Putamen (tissue), 1 donor: ENCODE measurements around the gene DTD1.
"Not testable (repeated sequence)": the region's sequence is repeated elsewhere in the genome, so short reads cannot be mapped to it uniquely, and the experiment has no call there.

Source experiments
- DNase-seq: peaks from one replicate; pipeline ENCODE4 v3.0.0-alpha.2; 2016; ENCODE audit warnings: low spot score

The DTD1 gene

DNA sequence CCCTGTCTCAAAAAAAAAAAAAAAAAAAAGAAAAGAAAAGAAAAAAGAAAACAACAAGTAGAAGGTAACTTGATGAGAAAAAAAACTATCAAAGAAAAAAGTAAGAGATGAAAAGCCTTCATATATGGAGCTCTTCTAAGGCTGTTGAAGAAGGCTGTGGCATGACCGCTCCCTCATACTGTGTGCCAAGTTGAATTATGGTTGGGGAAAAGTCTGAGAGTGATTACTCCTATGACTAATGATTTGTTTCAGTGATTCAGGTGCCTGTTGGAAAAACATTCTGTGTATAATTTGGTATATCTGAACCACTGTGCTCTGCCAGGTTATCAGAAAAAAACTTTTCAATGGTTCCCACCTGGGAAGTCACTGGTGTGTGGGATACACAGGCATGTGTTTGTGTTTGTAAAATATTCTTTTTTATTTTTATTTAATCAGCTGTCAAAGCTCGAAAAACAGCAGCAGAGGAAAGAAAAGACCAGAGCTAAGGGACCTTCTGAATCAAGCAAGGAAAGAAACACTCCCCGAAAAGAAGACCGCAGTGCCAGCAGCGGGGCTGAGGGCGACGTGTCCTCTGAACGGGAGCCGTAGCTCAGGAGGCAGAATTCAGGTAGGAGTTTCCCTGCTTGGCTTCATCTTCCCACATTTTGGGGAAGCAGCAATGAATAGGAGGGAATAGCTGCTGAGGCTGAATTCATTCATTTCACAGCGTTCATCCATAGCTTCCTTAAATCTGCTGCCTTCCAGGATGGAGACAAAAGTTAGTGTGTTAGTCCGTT, 156.0 kb downstream of the DTD1 start:
- DNase-seq = no peak

DNA sequence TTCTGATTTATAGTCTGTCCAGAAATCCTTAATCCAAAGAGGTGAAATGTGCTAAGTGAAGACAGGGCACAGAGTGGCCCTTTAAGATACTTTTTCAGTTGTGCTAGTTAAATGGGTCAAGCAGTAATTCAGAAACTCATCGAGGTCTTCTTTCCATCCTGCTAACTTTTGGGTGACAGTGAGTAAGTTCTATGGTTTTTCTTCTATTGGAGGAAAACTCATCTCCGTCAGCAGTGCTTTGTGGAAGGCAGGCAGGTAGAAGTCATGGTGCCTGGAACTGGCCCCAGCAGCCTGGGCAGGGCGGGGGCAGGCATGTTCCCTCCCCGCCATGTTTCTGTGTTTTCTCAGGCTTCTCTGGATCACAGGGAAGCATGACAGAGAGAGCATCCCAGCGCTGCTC, 159.2 kb downstream of the DTD1 start:
- DNase-seq = no peak

DNA sequence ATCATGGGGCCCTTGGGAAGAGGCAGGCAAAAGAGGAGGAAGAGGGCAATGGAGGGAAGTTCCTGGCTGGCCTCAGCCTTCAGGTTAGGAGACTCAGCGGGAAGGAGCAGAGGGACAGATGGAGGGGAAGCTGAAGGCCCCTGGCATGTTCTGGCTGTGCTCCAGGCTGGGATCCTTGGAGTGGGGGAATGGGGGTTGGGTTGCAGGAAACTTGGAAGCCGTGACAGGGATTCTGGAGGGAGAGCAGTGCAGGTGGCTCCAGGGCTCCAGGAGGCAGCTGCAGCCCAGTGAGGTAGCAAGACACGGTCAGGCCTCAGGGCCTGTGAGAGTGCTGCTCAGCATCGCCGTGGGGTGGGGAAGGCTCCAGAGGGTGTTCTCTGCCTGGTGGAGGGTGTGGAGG, 161.1 kb downstream of the DTD1 start:
- DNase-seq = no peak

DNA sequence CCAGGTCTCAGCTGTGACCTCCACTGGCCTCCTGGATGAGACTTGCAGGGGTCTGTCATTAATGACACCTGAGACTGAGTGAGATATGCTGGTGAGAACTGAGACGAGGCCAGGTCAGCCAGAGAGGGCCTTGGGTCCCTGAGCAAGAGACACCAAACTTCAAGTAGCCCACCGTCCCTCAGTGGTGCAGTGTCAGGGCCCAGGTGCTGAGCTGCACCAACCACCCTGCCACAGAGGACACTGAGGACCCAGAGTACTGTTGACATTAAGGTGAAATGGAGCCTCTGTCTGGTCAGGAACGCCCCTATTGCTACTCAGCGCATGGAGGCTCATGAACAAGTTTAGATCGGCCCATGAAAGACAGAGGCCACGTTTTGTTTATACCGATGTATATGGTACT, 161.7 kb downstream of the DTD1 start:
- no peak for DNase-seq

DNA sequence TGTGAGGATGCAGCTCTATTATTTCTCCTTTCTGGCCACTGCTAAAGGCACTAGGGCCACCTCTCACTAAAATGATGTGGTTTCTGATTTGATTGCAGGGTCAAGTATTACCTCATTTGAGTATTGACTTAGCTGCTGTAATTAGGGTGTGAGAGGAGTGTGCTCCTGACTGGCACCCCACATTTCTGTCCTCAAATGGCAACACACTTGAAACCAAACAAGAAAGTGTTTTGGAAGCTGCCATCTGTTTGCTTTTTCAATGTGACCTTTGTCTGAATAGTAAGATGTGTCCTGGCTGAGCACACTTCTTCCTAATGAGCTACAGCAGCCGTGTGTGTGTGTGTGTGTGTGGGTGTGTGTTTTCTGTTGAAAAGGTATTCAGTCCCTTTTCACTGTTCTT, 162.9 kb downstream of the DTD1 start:
- no peak for DNase-seq

DNA sequence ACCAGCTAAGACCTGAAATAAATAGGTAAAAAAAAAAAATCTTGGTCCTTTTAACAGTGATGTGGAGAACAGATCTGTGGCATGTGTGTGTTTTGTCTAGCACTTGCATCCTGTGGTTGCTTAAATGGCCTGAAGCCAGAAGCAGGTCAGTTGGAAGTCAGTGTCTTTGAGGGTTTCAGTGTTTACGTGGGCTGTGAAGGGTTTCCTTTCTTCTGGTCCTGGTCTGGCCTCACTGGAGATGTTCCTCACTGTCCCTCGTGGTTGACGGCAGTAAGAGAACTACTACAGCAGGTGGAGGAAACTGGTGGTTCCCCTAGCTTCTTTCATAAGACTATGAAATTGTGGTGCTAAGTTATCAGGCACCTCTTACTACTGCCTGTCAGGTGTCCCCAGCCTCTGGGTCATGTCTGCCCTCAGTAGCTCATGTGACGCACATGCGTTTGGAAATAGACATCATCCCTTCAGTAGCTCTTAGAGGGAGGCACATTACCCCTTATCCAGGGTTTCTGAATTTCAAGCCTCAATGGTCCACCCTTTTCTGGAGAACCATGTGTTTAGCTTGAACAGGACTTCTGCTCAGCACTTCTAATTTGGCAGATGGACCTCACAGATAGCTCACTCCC, 166.3 kb downstream of the DTD1 start:
- no peak for DNase-seq

DNA sequence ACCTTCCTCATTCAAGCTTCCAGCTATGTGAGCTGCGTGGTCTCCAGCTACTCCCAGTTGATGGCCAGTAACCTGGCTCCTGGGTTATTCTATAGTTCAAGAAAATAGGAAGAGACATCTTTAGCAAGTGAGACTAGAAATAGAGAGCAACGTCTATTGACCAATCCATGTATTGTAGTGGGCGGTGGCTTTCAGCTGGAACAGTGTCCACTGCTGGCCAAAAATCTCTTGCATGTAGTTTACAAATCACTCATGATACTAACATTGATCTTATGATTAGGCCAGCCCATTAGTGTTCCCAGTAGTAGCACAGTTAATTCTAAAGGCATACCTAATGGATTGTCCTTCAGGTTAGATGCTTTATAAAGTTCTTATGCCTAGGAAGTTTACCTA, 166.8 kb downstream of the DTD1 start:
- no peak for DNase-seq

DNA sequence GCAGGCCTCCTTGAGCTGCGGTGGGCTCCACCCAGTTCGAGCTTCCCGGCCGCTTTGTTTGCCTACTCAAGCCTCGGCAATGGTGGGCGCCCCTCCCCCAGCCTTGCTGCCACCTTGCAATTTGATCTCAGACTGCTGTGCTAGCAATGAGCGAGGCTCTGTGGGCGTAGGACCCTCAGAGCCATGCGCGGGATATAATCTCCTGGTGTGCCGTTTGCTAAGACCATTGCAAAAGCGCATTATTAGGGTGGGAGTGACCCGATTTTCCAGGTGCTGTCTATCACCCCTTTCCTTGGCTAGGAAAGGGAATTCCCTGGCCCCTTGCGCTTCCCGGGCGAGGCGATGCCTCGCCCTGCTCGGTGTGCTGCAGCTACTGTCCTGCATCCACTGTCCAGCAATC, 173.0 kb downstream of the DTD1 start:
- not testable (repeated sequence) for DNase-seq

DNA sequence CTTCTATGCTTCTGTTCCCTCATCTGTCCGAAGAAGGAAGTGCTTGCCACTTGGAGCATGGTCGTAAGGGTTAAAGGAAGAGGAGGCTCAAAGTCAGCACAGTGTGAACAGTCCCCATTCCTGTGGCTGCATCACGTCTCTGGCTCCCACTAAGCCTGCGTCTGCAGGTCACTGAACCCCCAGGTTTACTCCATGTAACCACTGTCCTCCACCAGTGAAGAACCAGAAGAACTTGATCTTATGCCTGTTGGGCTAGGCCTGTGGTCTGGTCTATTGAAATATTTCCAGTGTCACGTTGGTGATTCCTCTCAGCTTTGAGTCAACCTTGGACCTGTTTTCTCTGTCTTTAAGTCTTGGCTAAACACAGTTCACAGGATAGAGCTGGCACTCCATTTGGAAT, 179.8 kb downstream of the DTD1 start:
- DNase-seq = no peak

DNA sequence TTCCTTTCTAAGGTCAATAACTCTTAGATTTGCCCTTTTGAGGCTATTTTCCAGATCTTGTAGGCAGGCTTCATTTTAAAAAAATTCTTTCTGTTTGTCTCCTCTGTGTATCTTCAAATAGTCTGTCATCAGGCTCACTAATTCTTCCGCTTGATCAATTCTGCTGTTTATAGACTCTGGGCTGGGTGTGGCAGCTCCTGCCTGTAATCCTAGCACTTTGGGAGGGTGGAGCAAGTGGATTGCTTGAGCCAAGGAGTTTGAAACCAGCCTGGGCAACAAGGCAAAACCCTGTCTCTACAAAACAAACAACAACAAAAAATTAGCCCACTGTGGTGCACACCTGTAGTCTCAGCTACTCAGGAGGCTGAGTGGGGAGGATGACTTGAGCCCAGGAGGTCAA, 185.7 kb downstream of the DTD1 start:
- DNase-seq = no peak

DNA sequence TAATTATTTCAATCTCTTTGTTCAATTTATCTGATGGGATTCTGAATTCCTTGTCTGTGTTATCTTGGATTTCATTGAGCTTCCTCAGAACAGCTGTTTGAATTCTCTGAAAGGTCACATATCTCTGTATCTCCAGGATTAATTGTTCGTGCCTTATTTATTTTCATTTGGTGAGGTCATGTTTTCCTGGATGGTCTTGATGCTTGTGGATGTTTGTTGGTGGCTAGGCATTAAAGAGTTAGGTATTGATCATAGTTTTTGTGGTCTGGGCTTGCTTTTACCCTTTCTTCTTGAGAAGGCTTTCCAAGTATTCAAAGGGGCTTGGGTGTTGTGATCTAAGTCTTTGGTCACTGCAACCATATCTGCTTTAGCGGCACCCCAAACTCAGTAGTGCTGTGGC, 186.4 kb downstream of the DTD1 start:
- no peak for DNase-seq

DNA sequence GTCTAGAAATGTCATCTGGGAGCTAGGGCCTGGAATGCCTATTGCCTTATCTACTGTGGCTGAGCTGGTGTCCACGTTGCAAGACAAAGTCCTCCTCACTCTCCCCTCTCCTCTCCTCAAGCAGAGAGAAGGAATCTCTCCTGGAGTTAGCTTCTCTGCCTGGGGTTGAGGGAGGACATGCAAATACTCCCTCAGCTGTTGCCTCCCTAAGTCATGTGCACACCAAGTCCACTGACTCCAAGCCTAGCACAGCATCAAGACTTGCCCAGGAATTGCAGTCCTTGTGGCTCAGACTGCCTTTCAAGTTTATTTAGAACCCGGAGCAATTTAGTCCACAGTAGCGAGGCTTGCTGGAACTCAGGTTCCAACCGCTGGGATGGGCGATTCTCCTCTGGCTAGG, 187.8 kb downstream of the DTD1 start:
- DNase-seq = no peak

DNA sequence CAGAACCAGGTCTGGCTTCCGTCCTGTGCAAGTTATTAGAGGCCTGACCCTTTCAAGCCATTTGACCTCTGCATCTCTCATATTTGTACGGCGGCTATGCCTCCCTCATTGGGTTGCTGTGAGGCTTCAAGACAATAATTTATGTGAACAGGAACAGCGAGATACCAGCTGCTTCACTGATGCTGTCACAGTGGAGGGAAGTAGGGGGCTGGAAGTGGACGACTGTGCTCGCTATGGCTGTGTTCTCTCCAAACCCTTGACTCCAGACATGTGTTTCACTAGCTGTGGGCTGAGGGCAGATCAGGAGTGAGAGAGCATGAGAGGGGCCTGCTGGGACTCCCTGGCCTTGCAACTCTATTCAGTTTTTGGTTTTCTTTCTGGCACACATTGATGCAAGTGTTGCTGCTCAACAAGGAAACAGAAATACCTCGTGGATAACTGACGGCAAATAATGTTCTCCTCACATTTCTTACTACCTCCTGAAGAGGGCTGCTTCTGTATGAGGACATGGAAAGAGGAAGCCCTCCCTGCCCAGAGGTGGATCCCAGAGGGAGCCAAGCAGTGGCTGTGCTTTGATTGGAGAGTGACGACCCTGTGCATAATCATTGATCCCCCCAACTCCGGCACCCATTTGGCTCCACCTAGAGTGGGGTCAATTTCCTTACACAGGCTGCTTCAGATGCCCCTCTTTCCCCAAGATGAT, 191.0 kb downstream of the DTD1 start:
- no peak for DNase-seq

DNA sequence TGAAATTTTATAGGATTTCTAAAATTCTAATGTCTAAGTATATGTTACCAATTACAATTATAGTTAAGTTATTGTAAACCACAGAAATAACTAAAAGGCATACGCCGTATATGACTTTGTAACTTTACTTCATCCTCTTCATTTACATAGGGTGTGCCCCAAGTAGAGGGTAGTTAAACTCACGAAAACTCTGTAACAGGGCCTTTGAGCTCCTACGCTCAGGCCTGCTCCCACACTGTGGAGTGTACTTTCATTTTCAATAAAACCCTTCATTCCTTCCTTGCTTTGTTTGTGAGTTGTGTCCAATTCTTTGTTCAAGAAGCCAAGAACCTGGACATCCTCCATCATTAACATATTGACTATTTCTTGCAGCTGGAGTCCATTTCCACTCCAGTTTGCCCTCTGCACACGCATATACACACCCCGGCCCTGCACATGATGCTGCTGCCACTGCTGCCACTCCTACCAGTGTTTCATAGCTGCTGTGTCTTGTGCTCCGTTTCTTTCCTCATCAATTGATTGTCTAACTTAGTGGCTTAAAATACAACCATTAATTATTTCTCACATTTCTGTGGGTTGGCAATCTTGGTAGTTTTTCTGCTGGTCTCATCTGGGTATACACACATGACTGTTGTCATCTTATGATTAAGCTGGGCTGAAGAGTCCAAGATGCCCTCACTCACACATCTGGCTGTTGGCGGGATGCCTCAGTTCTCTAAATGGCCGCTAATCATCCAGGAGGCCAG, 192.7 kb downstream of the DTD1 start:
- no peak for DNase-seq

DNA sequence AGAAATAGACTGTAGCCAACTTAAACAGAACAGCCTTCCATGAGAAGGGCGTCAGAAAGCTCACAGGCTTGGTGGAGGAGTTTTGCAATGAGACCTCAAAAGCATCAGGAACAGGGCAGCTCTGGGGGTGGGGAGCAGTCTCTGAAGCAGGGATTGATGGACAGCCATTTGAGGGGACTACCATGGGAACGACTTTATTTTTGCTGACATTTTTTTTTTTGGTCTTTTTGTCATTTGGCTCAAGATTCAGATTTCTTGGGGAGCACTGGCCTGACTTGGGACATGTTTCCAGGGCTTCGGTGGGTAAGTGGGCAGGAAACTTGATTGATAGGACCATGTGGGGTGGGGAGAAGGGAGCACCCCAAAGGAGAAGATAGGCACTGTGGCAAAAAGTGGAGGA, 193.7 kb downstream of the DTD1 start:
- no peak for DNase-seq

DNA sequence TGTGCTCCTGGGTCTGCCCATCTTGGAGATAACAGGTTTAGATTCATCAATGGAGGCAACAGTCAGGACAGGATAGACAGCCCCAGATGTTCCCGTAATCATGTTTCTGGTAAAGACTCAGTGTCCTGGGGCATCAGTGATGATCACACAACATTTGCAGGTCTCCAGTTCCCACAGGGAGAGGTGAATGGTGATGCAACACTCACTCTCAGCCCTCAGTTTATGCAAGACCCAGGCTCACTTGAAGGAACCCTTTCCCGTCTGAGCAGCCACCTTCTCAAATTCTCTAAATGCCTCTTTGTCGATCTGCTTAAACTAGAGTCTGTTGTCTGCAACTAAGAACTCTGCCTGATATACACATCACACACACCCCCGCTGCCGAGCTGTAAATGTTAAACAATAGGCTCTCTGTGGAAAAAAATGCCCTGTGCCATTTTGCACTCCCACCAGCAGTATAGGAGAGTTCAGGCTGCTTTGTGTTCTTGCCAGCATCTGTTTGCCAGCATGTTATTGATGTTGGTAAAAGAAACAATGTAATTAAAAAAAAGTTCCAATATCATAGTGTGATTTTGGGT, 195.6 kb downstream of the DTD1 start:
- DNase-seq = no peak

DNA sequence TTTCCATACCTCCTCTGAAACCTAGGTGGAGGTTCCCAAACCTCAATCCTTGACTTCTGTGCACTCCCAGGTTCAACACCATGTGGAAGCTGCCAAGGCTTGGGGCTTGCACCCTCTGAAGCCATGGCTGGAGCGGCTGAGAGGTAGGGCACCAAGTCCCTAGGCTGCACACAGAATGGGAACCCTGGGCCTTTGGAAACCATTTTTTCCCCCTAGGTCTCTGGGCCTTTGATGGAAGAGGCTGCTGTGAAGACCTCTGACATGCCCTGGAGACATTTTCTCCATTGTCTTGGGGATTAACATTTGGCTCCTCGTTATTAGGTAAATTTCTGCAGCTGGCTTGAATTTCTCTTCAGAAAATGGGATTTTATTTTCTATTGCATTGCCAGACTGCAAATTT, 199.2 kb downstream of the DTD1 start:
- DNase-seq = not testable (repeated sequence)

DNA sequence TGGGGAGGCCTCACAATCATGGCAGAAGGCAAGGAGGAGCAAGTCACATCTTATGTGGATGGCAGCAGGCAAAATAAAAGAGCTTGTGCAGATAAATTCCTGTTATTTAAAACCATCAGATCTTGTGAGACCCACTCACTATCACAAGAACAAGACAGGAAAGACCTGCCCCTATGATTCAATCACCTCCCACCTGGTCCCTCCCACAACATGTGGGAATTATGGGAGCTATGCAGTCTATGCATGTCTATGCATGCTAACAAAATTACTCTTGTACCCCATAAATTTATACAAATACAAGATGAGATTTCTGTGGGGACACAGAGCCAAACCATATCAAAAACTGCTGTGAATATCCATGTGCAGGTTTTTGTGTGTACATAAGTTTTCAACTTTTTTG, 200.2 kb downstream of the DTD1 start:
- DNase-seq = no peak

DNA sequence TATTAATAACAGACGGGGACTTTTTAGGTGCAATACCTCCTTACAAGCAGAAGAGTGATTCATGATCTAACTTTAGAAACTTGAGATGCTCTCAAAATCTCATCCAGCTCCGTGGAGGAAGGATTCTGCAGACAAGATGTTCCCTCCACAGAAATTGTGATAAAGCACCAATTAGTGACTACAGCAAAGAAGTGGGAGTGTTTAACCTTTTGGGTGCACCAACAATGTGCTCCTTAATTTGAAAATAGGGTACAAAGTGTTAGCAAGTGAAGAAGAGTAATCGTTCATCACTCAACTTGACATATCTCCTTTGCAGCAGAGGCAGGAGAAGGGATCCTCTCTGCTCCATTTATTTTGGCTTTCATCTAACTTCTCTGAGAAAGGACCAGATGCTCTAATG, 202.9 kb downstream of the DTD1 start:
- DNase-seq = peak; percentile 82

DNA sequence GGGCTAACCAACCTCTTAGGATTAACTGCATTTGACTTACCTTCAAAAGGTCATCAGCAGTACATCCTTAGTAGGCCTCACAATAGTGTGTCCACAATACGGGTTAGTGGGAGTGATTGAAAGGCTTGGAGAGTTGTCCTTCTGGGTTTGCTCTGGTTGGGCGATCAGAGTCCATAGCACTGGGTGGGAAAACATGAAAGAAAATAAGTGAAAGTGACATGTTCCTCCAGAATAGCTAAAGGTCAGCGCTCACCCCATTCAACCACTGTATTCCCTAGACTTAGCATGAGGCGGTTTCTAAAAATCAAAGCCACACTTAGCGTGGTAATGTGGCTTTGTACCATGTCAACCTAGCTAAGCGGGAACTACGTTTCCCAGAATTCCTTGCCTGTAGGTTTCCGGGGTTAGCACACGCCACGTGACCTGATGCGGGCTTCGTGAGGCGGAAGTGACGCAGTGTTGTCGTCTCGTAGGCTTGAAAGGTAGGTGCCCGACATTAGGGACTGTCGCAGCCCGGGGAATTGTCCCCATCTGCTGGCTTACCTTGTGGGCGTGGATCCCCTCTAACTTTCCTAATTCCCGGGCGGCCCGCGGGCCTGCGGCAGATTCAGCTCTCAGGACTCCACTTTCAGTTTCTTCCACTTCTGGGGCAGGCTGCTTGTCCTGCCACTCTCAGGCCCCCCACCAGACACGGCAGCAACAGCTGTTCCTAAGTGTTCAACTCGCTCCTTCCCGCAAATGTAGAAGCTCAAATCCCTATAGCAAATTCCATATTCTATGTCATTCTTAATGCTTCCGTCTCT, 206.0 kb downstream of the DTD1 start:
- peak; percentile 95 for DNase-seq

DNA sequence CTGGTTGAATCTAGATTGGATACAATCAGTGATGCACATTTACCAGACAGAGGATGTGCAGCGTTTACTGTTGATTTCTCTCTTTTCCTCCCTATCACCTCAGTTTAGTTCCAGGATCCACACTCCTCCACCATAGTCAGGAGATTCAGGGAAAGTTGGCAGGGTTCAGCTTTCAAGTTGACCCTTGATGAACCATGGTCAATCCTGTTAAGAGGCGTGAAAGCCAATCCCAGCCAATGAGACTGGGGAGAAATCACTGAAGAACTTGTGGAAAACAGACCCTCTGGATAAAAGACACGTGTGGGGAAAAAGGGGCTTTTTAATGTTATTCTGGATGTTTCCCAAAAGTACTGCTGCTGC, 206.6 kb downstream of the DTD1 start:
- peak; percentile 10 for DNase-seq

DNA sequence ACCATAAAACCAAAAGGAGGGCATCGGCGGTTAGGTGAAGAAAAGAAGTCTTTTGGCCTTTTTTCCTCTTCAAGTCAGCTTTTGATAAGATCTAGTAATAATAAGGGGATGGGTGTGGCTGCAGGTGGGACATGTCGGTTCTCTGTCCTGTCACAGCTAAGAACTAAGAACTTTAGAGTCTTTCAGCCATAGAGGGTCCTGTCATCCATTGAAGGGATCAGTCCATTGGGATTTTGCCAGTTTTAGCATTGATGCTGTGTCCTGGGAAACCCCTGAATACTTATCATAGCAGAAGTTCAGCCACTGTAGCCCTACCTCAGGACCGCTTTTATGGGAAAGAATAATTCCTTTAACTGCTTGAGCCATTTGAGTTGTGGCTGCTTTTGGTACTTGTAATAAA, 207.5 kb downstream of the DTD1 start:
- DNase-seq = no peak
